K562 (cell line): ENCODE data around the gene LINGO4. TPM values are rescaled to one million over a fixed set of nuclear protein-coding genes. Genes with fewer than 3 reads are reported as not detected.

ENCODE experiments used
- ATAC-seq: fragments of 200-7000 bp; cut with Tn5 transposase; 3 replicates; pipeline ENCODE4 v1.9.1; 2020; ENCODE audit warnings: moderate library complexity
- BruUV-seq: library from RNA; stranded (reverse); fragments of 400-500 nt; replicated peaks from 2 replicates; lab custom pipeline; 2021; lab: Mats Ljungman, UMichigan
- CTCF ChIA-PET: fragments of 300-600 bp; formaldehyde crosslinking; extraction: SDS; loops from one replicate; lab custom pipeline; 2021; ENCODE audit warnings: low intra/inter-chr PET ratio; lab: Yijun Ruan, JAX
- POLR2A ChIA-PET: fragments of 300-600, 350-650 bp; sonication (Branson Sonifier 250); formaldehyde crosslinking; extraction: SDS; loops from one replicate; lab custom pipeline; 2021; ENCODE audit warnings: antibody characterized with exemption, inconsistent platforms; lab: Yijun Ruan, JAX
- DNase-seq, 4 experiments: peaks; one replicate each; pipeline versions ENCODE4 v3.0.0 to v3.0.0-alpha.2; 2011 to 2018; ENCODE audit warnings: low spot score in 3 of 4, mixed read lengths in 3 of 4; ENCODE audit errors: extremely low read depth in 1 of 4
- FAIRE-seq: peaks from 2 replicates; lab custom pipeline; 2011; peaks lifted over from hg19 to GRCh38; lab: Jason Lieb, UNC
- H2AFZ ChIP-seq: 2 replicates; pipeline ENCODE4 v1.6.0; 2011; ENCODE audit warnings: low read depth, low read length, control low read depth, inconsistent platforms
- H3K27ac ChIP-seq: fragments of 200-600 bp; 3 replicates; pipeline ENCODE4 v1.8.0; 2011; ENCODE audit warnings: low read depth, mild to moderate bottlenecking, control low read depth, inconsistent platforms, low read length, moderate library complexity, mixed read lengths; ENCODE audit errors: extremely low read depth
- H3K27me3 ChIP-seq, 2 experiments: fragments of 300-600 bp in 1 of 2; 2 replicates in 1 of 2; 3 replicates in 1 of 2; pipeline versions ENCODE4 v1.6.0 to v1.8.0; 2011; ENCODE audit warnings: inconsistent platforms in 2 of 2, low read length in 2 of 2, mild to moderate bottlenecking in 1 of 2, mixed read lengths in 1 of 2, moderate library complexity in 1 of 2; ENCODE audit not compliant: control insufficient read depth in 2 of 2, insufficient read depth in 2 of 2
- H3K36me3 ChIP-seq: fragments of 300-600 bp; 3 replicates; pipeline ENCODE4 v1.8.0; 2011; ENCODE audit warnings: mild to moderate bottlenecking, low read length, inconsistent platforms; ENCODE audit not compliant: control insufficient read depth, insufficient read depth
- H3K4me1 ChIP-seq, 2 experiments: fragments of 200-600 bp in 1 of 2; replicated peaks in 1 of 2; 2 replicates in 1 of 2; 3 replicates in 1 of 2; pipeline versions ENCODE4 v1.5.1 to v1.8.0; 2011; ENCODE audit warnings: inconsistent platforms in 2 of 2, low read length in 2 of 2, mild to moderate bottlenecking in 1 of 2, mixed read lengths in 1 of 2, moderate library complexity in 1 of 2; ENCODE audit not compliant: control insufficient read depth in 2 of 2, insufficient read depth in 2 of 2
- H3K4me2 ChIP-seq: 2 replicates; pipeline ENCODE4 v1.6.1; 2011; ENCODE audit warnings: low read length, control low read depth, inconsistent platforms, mixed read lengths; ENCODE audit not compliant: insufficient read depth
- H3K4me3 ChIP-seq: fragments of 200-600 bp; sonication (generic), shearing (Covaris generic); 2 replicates; pipeline ENCODE4 v1.5.1; 2016; ENCODE audit warnings: control low read depth, inconsistent platforms
- H3K79me2 ChIP-seq: fragments of 200-600 bp; 3 replicates; pipeline ENCODE4 v1.8.0; 2011; ENCODE audit warnings: low read length, inconsistent platforms; ENCODE audit not compliant: control insufficient read depth, insufficient read depth
- H3K9ac ChIP-seq, 2 experiments: 2 replicates each; pipeline versions ENCODE4 v1.6.0 to v1.6.1; 2011; ENCODE audit warnings: low read depth in 2 of 2, low read length in 2 of 2, control low read depth in 1 of 2, inconsistent platforms in 1 of 2, mild to moderate bottlenecking in 1 of 2, mixed read lengths in 1 of 2; ENCODE audit not compliant: insufficient read depth in 1 of 2
- H3K9me1 ChIP-seq: one replicate; pipeline ENCODE4 v1.6.0; 2011; ENCODE audit warnings: inconsistent platforms, mild to moderate bottlenecking, low read length, moderate library complexity; ENCODE audit not compliant: control insufficient read depth, insufficient read depth
- H3K9me3 ChIP-seq: replicated peaks from 2 replicates; pipeline ENCODE4 v1.5.1; 2011; ENCODE audit warnings: low read depth, low read length, inconsistent platforms; ENCODE audit not compliant: control insufficient read depth, insufficient read depth
- H4K20me1 ChIP-seq: replicated peaks from 2 replicates; pipeline ENCODE4 v1.6.1; 2011; ENCODE audit warnings: low read length, inconsistent platforms, mixed read lengths; ENCODE audit not compliant: control insufficient read depth, insufficient read depth
- EGR1 ChIP-seq: fragments of 450-650 bp; conservative IDR thresholded peaks from 2 replicates; pipeline ENCODE4 v1.6.1; 2017; ENCODE audit warnings: mild to moderate bottlenecking
- HMG20B ChIP-seq: fragments of 250-450 bp; sonication (Bioruptor Pico); IDR thresholded peaks from 2 replicates; pipeline ENCODE4 v1.5.0; 2021; ENCODE audit warnings: mild to moderate bottlenecking
- MTF1 ChIP-seq: fragments of 250-450 bp; sonication (Bioruptor Pico); IDR thresholded peaks from 2 replicates; pipeline ENCODE4 v1.9.0; 2021; ENCODE audit warnings: moderate library complexity, mild to moderate bottlenecking, inconsistent platforms, borderline replicate concordance
- NCOA2 ChIP-seq, 2 experiments: fragments of 450-650 bp; IDR thresholded peaks; 2 replicates each; pipeline ENCODE4 v1.6.1; 2018; ENCODE audit warnings: mild to moderate bottlenecking in 2 of 2, moderate library complexity in 1 of 2; ENCODE audit not compliant: partially characterized antibody in 2 of 2
- ZNF263 ChIP-seq: sonication (generic); formaldehyde crosslinking; IDR thresholded peaks from 2 replicates; pipeline ENCODE4 v1.8.0; 2022; ENCODE audit warnings: mild to moderate bottlenecking, missing genetic modification reagents, borderline replicate concordance
- WGBS: fragments of 100-300 bp; shearing (Covaris generic); methylation state at CpG from one replicate; pipeline ENCODE4 v1.1.6; 2016; ENCODE audit warnings: low coverage, mixed read lengths; ENCODE audit not compliant: insufficient coverage; ENCODE audit errors: missing lambda C conversion rate; 5-methylcytosine and 5-hydroxymethylcytosine counted together
- in situ Hi-C: fragments of 300-500 bp; cut with MboI; formaldehyde crosslinking; loops from 4 replicates; pipeline ENCODE4 v1.15.0; 2018; ENCODE audit warnings: inconsistent platforms, mixed read lengths
- intact Hi-C: fragments of 100-400 bp; cut with micrococcal nuclease; formaldehyde crosslinking; loops from 2 replicates; pipeline ENCODE4 v1.14.2; 2022
- polyA plus RNA-seq, 8 experiments: library from polyadenylated mRNA; depleted of rRNA in 4 of 8; stranded (reverse) in 5 of 8; unstranded in 3 of 8; fragments of >200 nt; fragmentation: Nextera tagmentation in 2 of 8; fragmentation: Illumina TruSeq in 1 of 8; extraction: Ambion mirVana in 2 of 8; extraction: Trizol in 1 of 8; gene quantifications; 2 replicates each; pipeline versions ENCODE4 v1.2.1 to v1.2.3, GENCODE V29; 2011 to 2014; ENCODE audit warnings: inconsistent platforms in 1 of 8, missing spikeins in 1 of 8
- total RNA-seq, 7 experiments: library from RNA; depleted of rRNA in 6 of 7; stranded (reverse); fragments of >200 nt in 6 of 7; fragmentation: Illumina TruSeq in 2 of 7; extraction: Trizol in 2 of 7; gene quantifications; 2 replicates each; pipeline versions ENCODE4 v1.2.1 to v1.2.3, GENCODE V29; 2011 to 2021; ENCODE audit warnings: low replicate concordance in 1 of 7

The LINGO4 gene
- total and polyA plus RNA-seq, 9 of the 15 experiments (the other 6 are each of a cell fraction or from before 2014, with no cell fraction given) = not detected

GRCh38 chr1:151822404-151822803 lies 17.2 kb upstream of the LINGO4 start:
- H3K27ac ChIP-seq = no peak overlapping the region
- no peak overlapping the region for H2AFZ ChIP-seq
- in situ Hi-C loops = no loop called here
- TF ChIP-seq NCOA2 (IDR thresholded peaks at IDR 0.05; ENCODE audit: partially characterized antibody in 2 of 2) (no peak), ZNF263 (peak; percentile 71; the same call in 1 of the 2 replicates), EGR1 (peak; percentile 76)
- no peak for FAIRE-seq
- no peaks in the 10 kb centered on the region for H3K36me3 ChIP-seq
- POLR2A ChIA-PET = interaction anchor here (0.6 to 1.7 kb wide), 6 partner anchors 11 to 1907 kb away, joined by 3 to 7 read pairs (median 4); no protein-coding TSS in a partner anchor
- H3K4me2 ChIP-seq = no peak overlapping the region
- peaks cover 7% of the 10 kb centered on the region; the same call in 1 of the 2 replicates for H4K20me1 ChIP-seq
- H3K9ac ChIP-seq = peak overlapping the region in 1 of 2 experiments; percentile 20; a peak in 1 of 4 replicates
- H3K79me2 ChIP-seq = no peaks in the 10 kb centered on the region
- BruUV-seq = no TSS peak
- no peaks in the 10 kb centered on the region for H3K9me3 ChIP-seq
- peaks cover 42 to 75% of the 10 kb centered on the region in 2 experiments for H3K27me3 ChIP-seq
- WGBS = 2% methylated on average over 7 of the region's 7 CpGs
- H3K9me1 ChIP-seq = no peaks in the 10 kb centered on the region
- ATAC-seq = no peak
- intact Hi-C loops = no loop called here
- H3K4me1 ChIP-seq = peaks cover 3 to 6% of the 10 kb centered on the region in 2 experiments; a peak in 4 of 5 replicates
- DNase-seq = peak in 3 of 4 experiments; percentile 26 to 39 (median 34)
- no peak overlapping the region for H3K4me3 ChIP-seq
- CTCF ChIA-PET = no interaction called here

GRCh38 chr1:151820940-151821339 lies 15.7 kb upstream of the LINGO4 start:
- intact Hi-C loops (no loop called here), in situ Hi-C loops (no loop called here)
- no peak for FAIRE-seq
- ATAC-seq = no peak
- H3K9ac ChIP-seq = no peak overlapping the region
- H3K36me3 ChIP-seq = no peaks in the 10 kb centered on the region
- H2AFZ ChIP-seq = no peak overlapping the region
- H3K4me3 ChIP-seq = no peak overlapping the region
- no peaks in the 10 kb centered on the region for H3K9me3 ChIP-seq
- no TSS peak for BruUV-seq
- no peaks in the 10 kb centered on the region for H3K79me2 ChIP-seq
- H3K4me1 ChIP-seq = peaks cover 3% of the 10 kb centered on the region in 2 experiments; a peak in 4 of 5 replicates
- no peak overlapping the region for H3K4me2 ChIP-seq
- no peaks in the 10 kb centered on the region for H3K9me1 ChIP-seq
- 0% methylated on average over 2 of the region's 2 CpGs for whole genome bisulfite sequencing
- ChIA-PET POLR2A (interaction anchor here (1.0 to 1.1 kb wide), 2 partner anchors 9 to 14 kb away, joined by 3 read pairs; no protein-coding TSS in a partner anchor), CTCF (no interaction called here)
- H4K20me1 ChIP-seq = peaks cover 7% of the 10 kb centered on the region; the same call in 1 of the 2 replicates
- H3K27me3 ChIP-seq = peaks cover 55 to 83% of the 10 kb centered on the region in 2 experiments
- no peak overlapping the region for H3K27ac ChIP-seq
- DNase-seq = no peak
- TF ChIP-seq MTF1 (CRISPR knock-in tag) = no peak
- TF ChIP-seq HMG20B (CRISPR knock-in tag) = no peak
